ENCODE measurements around the gene PPP4R3B. TPM values are rescaled to one million over a fixed set of nuclear protein-coding genes. Genes with fewer than 3 reads are reported as not detected.

PPP4R3B gene
- total and polyA plus RNA-seq, 2 donors (not counting 1 experiment from before 2014, with no cell fraction given) = 15.9 to 93.8 TPM

DNA sequence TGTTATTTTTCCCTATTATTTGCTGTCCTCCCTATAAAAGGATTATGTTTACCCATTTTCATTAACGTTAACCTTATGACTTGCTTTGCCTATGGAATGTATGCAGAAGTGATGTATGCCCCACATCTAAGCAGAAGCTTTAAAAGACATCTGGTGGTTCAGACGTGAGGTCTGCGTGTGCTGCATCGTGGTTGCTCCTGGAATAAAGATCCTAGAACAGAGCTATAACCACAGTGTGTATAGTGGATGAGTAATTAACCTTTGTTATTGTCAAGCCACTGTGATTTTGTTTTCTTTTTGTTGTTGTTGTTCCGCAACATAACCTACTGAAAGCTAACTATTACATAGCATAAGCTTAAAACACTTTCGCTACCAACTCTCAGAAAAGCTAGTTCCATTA lies 118.8 kb downstream of the PPP4R3B start:
- Histone ChIP-seq H3K79me2 (ENCODE audit: control insufficient read depth, insufficient read depth, low read length) (no peaks in the 10 kb centered on the region), H3K27ac (ENCODE audit: low read length in 2 of 2) (no peak overlapping the region), H2AFZ (ENCODE audit: insufficient read depth, low read depth, low read length, poor library complexity, severe bottlenecking) (no peak overlapping the region), H3K9me3 (ENCODE audit: control extremely low read depth in 1 of 3, control insufficient read depth in 2 of 3, insufficient read depth in 1 of 3, low read length in 2 of 3) (peaks cover 0 to 3% (median 0%) of the 10 kb centered on the region in 3 donors), H3K36me3 (replicated peaks in 1 of 2; ENCODE audit: control extremely low read depth in 1 of 2, control insufficient read depth in 1 of 2, extremely low read depth in 1 of 2, insufficient read depth in 2 of 2, low read length in 1 of 2) (no peaks in the 10 kb centered on the region), H3K4me3 (ENCODE audit: control extremely low read depth in 1 of 5, extremely low read depth in 1 of 5, insufficient read depth in 1 of 5, low read depth in 2 of 5, low read length in 4 of 5) (no peak overlapping the region), H3K27me3 (replicated peaks in 1 of 4; ENCODE audit: control extremely low read depth in 1 of 4, control insufficient read depth in 3 of 4, insufficient read depth in 4 of 4, low read length in 3 of 4) (no peaks in the 10 kb centered on the region), H3K9ac (ENCODE audit: low read length) (no peak overlapping the region), H3K4me1 (ENCODE audit: control insufficient read depth in 2 of 2, insufficient read depth in 2 of 2, low read length in 2 of 2) (no peaks in the 10 kb centered on the region), H4K20me1 (ENCODE audit: control insufficient read depth, insufficient read depth, low read length, poor library complexity, severe bottlenecking) (no peaks in the 10 kb centered on the region), H3K4me2 (replicated peaks; ENCODE audit: low read depth, low read length, poor library complexity, severe bottlenecking) (no peak overlapping the region)
- Mint-ChIP-seq H3K9me3 (ENCODE audit: insufficient read depth) (no peaks in the 10 kb centered on the region), H3K27ac (no peak overlapping the region), H3K4me1 (no peaks in the 10 kb centered on the region), H3K4me3 (no peak overlapping the region), H3K27me3 (peaks cover 4% of the 10 kb centered on the region)
- DNase-seq = no peak
- ChIA-PET POLR2A (no interaction called here), CTCF (no interaction called here)
- no peak for ATAC-seq (ENCODE audit: low read depth)
- TF ChIP-seq CTCF (IDR thresholded peaks at IDR 0.05) = no peak
- TF ChIP-seq EZH2 (IDR thresholded peaks at IDR 0.05; ENCODE audit: borderline replicate concordance, insufficient read depth, low read depth, low read length, poor library complexity, severe bottlenecking) = no peak
- 100% methylated on average over 2 of the region's 6 CpGs for WGBS (ENCODE audit: insufficient coverage)
- intact Hi-C loops (cut with micrococcal nuclease) = no loop called here

Small RNA genes within 50 kb of the gene (small RNA-seq; reads per million reads assigned to genes)
- gene RF00586 (ENCODE audit: insufficient read length, low read depth, low replicate concordance) = not detected
- gene RNU6-634P (ENCODE audit: insufficient read length, low read depth, low replicate concordance) = not detected

Other genes starting within 250 kb of the PPP4R3B start
- 26.0 and 27.6 TPM in 2 replicates for gene CCDC88A, start 197.8 kb downstream of the PPP4R3B start, total RNA-seq
- gene CCDC88A, start 197.8 kb downstream of the PPP4R3B start, polyA plus RNA-seq = 2.7 and 9.5 TPM in 2 replicates
- gene CFAP36, start 97.9 kb downstream of the PPP4R3B start, total RNA-seq = 32.8 and 38.6 TPM in 2 replicates
- 3.8 and 4.1 TPM in 2 replicates for gene CFAP36, start 97.9 kb downstream of the PPP4R3B start, polyA plus RNA-seq
- 23.1 and 28.2 TPM in 2 replicates for gene PNPT1, start 76.2 kb upstream of the PPP4R3B start, total RNA-seq
- gene PNPT1, start 76.2 kb upstream of the PPP4R3B start, polyA plus RNA-seq = 7.8 and 8.1 TPM in 2 replicates

Measured in B cell (primary cell).